GM12892 (cell line): ENCODE results near the gene TMEM237.

ENCODE experiments used
- DNase-seq: peaks from one replicate; pipeline ENCODE4 v3.0.0; 2011; ENCODE audit not compliant: insufficient read length
- FAIRE-seq: peaks from 2 replicates; lab custom pipeline; 2011; peaks lifted over from hg19 to GRCh38; lab: Jason Lieb, UNC
- POLR2A ChIP-seq: IDR thresholded peaks from 2 replicates; pipeline ENCODE4 v1.6.1; 2011; ENCODE audit warnings: low read depth, low read length, control low read depth
- POLR2AphosphoS5 ChIP-seq: IDR thresholded peaks from 2 replicates; pipeline ENCODE4 v1.6.1; 2011; ENCODE audit warnings: low read depth, low read length, control low read depth
- TAF1 ChIP-seq: IDR thresholded peaks from 2 replicates; pipeline ENCODE4 v1.6.1; 2011; ENCODE audit warnings: low read depth, mild to moderate bottlenecking, control low read depth, low read length, borderline replicate concordance

The TMEM237 gene

DNA sequence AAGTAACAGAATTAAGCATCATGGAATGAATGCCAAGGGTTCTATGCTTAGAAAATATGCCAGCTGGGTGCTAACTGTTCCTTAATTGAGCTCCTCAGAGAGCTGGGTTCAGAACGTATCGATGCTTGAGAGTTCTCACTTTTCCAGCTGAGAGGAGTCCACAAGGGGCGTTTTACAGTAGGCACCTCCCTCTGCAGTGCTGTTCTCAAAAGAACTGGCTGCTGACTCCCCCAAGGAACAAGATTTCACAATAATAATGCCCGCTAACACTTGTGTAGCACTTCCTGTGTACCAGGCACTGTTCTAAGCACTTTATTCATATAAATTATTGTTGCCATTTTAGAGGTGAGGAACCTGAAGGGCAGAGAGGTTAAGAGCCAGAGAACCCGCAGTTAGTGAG is 18.1 kb upstream of the TMEM237 start:
- no peak for DNase-seq
- TF ChIP-seq TAF1: no peak
- no peak for TF ChIP-seq POLR2A
- FAIRE-seq: no peak

DNA sequence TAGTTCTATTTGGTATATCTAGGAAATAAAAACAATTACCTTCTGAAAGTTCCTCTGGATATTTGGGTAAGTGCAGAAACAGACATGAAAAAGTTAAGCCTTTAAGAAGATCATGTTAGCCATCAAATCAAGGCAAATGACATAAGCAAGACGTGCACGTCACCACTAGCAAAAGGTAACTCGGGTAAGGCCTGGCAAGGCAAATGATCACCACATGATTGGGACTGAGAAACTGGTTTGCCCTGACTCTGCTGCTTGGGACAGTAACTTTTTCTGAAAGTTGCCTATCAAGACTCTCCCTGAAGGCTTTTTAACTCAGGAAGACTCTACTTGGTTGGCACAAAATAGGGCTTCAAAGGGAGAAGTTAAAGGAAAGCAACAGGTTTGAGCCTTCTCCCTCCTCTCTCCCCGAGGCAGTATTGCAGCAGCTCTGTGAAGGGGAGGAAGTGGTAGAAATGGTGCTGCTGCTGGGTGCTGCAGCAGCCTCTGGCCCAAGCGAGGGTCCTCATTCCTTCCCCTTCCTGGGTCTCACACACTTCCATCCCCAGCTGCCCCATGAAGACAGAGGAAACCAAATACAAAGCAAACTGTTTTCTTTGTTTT is 17.1 kb upstream of the TMEM237 start:
- peak; percentile 42 for FAIRE-seq
- TF ChIP-seq TAF1 (no peak), POLR2AphosphoS5 (no peak), POLR2A (no peak)
- DNase-seq: no peak

DNA sequence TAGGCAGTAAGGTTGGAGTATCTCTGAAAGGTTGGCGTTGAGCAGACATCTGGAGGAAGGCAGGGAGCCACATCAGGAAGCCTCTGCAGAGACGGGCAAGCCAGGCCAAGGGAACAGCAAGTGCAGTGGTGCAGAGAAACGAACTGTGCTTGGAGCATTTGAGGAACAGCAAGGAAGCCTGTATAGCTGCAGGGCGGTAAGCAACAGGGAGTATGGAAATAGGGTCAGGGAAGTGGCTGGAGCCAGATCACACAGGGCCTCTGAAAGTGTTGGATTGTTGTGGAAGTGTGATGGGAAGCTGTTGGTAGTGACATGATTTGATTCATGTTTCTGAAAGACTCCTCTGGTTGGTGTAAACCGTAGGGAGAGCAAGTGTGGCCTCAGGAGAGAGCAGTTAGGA is 13.4 kb upstream of the TMEM237 start:
- TF ChIP-seq TAF1 (no peak), POLR2A (no peak), POLR2AphosphoS5 (no peak)
- DNase-seq (no peak), FAIRE-seq (no peak)

DNA sequence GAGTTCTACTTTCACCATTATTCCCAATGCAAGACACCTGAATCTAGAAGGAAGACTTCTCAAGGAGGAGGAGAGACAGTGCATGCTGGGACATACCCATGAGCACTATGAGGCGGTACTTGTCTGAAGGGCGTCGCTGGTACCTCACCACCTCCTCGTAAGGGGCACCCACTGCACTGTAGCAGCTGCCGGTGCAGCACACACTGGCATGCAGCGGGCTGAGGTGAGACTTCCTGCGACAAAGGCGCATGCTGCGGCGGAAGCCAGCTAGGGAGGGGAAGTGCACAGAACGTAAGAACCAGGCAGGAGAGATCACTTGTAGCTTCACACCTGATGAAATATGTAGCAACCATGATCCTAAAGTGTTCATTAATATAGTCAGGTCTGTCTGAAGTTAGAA is 12.8 kb upstream of the TMEM237 start:
- FAIRE-seq: no peak
- DNase-seq: no peak
- TF ChIP-seq POLR2A (no peak), TAF1 (no peak), POLR2AphosphoS5 (no peak)

DNA sequence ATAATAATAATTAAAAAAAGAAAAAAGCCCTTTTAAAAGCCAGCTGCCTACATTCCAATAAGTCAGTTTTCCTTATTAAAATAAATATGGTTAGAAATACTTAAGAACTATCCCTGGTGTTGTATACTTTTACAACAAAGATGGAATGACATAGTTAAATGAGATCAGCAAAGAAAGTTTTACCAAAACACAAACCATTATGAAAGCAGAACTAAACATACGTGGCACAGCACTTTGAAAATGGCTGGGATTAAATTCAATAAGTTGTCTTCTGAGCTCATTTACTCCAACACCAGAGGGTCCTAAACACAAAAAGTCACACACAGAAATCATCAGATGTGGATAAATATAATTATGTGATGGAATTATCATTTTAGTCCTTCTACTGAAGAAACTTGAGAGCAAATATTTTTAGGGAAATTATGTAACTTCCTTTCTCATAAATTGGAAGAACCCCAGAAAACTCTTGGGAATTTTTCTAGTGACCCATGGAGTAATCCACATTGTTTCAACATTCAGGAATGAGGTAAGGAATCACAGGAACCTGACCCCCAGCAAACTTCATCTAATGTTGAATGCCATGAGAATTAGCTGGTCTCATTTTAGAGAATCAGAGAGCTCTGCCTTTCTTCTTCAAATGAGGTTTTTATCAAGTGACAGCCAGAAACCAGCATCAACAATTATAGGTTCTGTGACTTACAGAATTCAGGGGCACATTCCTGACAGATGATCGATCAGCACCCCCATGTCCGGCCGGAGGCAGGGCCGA is 11.5 kb upstream of the TMEM237 start:
- DNase-seq: no peak
- FAIRE-seq: no peak
- no peak for TF ChIP-seq POLR2A
- no peak for TF ChIP-seq TAF1
- TF ChIP-seq POLR2AphosphoS5: no peak

DNA sequence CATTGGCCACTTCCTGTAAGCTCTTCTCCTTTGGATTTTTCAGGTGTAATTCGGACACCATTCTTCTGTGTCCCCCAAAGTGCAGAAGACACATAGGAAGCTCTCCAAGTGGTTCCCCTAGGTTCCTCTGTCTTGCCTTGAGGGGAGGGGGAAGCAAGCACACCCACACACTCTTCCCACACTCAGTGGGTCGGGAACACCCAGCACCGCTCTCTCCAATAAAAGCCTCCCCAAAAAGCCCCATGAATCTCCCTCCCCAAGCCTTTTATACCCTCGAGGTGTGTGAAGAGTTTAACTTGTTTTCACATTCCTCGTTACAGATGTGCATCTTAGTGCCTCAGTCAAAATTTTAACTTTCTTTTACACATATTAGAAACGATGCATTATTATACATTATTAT is 9.9 kb upstream of the TMEM237 start:
- no peak for FAIRE-seq
- TF ChIP-seq POLR2AphosphoS5 (no peak), TAF1 (no peak), POLR2A (no peak)

DNA sequence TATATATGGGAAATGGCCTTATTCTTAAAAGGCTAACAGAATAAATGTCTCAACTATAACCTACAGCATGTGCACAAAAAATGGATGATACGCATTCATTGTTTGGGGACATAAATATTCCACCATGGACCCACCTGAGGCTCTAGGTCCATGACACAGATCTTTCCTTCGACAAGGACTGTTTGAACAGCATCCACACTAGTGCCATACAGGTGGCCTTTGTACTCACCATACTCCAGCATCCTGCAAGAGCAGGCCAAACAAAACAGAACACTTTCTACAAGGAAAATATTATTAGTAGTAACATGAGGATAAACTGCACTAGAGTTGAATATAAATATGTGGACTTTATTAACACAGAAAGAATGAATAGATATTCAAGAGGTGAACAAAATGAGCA is 6.1 kb upstream of the TMEM237 start:
- DNase-seq: no peak
- no peak for FAIRE-seq
- TF ChIP-seq POLR2AphosphoS5 (no peak), TAF1 (no peak), POLR2A (no peak)

More for the DNA sequence above, 9.9 kb upstream of the TMEM237 start:
- DNase-seq: no peak

DNA sequence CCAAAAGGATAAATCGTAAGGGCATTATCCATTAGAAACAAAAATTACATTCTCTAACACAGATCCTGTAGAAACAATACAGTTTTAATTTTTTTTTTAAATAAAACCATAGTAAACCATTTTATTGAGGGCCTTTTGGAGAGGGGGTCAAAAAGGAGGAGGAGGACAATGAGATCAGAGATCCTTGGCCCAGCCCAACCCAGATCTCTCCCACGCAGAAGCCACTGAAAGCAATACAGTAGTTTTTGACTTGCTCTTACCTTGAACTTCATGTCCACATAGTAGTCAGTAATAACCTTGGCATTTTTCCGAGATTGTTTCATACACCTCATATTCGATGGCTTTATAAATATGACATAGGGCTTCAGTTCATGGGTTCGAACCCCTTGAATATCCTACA is 4.1 kb upstream of the TMEM237 start:
- FAIRE-seq: no peak
- no peak for DNase-seq
- TF ChIP-seq POLR2A (no peak), TAF1 (no peak), POLR2AphosphoS5 (no peak)

DNA sequence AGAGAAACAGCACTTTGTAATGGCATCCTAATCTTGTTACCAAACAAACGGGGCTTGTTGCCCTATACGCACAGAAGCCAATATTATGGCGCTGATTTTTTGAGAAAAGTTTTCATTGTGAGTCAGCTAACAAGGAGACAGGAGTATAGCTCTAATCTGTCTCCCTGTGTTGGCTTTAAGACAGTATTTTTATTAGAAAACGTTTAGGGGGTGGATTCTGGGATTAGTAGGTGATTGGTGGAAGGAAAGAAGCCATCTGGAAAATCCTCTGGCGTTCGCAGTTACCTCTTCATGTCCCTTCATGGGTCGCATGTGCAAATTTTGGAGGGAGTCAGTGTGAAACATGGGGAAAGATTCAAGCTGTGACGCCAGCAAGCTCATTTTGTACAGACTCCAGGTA is 698 bp upstream of the TMEM237 start:
- DNase-seq: no peak
- no peak for FAIRE-seq
- no peak for TF ChIP-seq POLR2AphosphoS5
- TF ChIP-seq POLR2A: no peak
- TF ChIP-seq TAF1: no peak

DNA sequence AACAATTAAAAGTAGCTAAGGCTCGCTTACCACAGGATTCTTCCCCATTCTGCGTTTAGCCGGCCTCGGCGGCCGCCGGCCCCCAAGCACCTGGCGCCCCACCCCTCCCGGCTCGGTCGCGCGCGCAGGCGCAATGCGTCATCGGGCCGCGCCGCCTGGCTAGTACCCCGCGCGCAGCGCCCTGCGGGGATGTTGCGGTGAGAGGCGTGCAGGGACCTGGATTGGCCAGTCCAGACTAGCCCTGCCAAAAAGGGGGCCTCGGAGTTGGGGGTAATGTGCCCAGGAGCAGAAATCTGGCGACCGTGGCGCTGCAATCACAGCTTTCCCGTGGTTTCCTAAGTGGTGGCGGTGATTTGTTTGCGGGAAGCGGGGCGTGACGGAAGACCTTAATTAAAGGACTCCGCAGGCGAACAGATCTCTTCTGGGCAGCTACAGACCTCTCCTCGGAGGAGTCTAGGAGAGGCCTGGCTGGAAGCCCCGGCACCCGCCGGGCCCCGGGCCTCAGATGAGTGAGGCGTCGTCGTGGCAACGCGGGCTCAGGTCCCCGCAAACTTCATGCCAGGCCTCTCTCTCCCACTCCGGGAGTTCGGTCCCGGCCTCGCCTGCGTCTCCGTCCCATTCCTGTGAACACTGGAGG is 606 bp downstream of the TMEM237 start:
- DNase-seq: peak; percentile 76
- TF ChIP-seq TAF1 (0 out of 2 replicates have a peak, but pooled peaks have one; percentile 40), POLR2AphosphoS5 (peak; percentile 80), POLR2A (peak; percentile 81)
- FAIRE-seq: peak; percentile 97

DNA sequence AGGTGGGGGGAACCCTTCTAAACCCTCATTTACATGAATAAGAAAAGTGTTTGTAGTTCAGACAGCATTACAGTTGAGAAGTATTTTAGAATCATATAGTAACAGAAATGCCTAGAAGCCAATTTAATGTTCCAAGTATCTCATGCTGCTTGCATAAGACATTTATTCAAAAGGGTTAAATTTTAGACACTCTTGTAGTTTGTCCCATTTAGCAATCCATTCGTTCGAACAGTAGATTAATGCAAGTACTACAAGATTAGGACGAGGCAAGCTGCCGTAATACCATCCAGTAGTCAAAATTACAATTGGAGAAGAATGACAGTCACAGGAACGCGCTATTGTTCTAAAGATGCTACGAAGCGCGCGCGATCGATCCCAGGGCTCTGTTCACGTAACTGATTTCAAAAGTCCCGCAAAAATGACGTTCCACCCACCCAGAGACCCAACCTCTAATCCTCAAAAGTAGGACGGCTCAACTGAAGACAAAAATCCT is 1.2 kb downstream of the TMEM237 start:
- FAIRE-seq (no peak), DNase-seq (no peak)
- no peak for TF ChIP-seq POLR2A
- TF ChIP-seq TAF1: no peak
- TF ChIP-seq POLR2AphosphoS5: no peak

DNA sequence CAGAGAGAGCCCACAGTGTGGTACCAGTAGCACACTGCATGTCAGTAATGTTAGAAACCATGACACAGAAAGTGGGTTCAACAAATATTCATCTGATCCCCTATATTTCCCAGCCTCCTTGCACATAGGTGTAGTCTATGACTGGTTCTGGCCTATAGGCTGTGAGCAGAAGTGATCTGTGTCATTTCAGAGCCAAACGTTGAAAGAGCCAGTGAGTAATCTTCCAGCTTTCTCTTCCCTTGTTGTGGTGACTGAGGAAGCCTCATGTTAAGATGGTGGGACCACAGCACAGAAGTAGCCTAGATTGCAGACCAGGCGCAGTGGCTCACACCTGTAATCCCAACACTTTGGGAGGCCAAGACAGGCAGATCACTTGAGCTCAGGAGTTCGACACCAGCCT is 4.1 kb downstream of the TMEM237 start:
- TF ChIP-seq POLR2AphosphoS5 (no peak), TAF1 (no peak)
- FAIRE-seq (no peak), DNase-seq (no peak)
